ENCODE data around the gene ARHGAP44. TPM values are rescaled to one million over a fixed set of nuclear protein-coding genes. Genes with fewer than 3 reads are reported as not detected.
A peak's percentile ranks its signal among the peaks of the same experiment; 100 is the strongest.

ARHGAP44 gene
- total RNA-seq, 4 donors from 2014 or later, result 10.9 to 22.0 (median 18.7) TPM

- DNase-seq, result no peak
- no peaks in the 10 kb centered on the region for H3K9me3 ChIP-seq
- intact Hi-C loops (cut with DNase I), result no loop called here
- no peak for TF ChIP-seq POLR2A (IDR thresholded peaks at IDR 0.05)
- TF ChIP-seq CTCF (IDR thresholded peaks at IDR 0.05), result no peak
- H3K27me3 ChIP-seq, result no peaks in the 10 kb centered on the region
- peaks cover 41% of the 10 kb centered on the region in 2 donors for H3K36me3 ChIP-seq
- peak overlapping the region in 2 of 3 donors; percentile 63 to 82 for H3K27ac ChIP-seq
- 15% methylated on average over 21 of the region's 21 CpGs for WGBS, 2 donors
- H3K4me3 ChIP-seq (replicated peaks in 1 of 3), result peak overlapping the region; percentile 30 to 99 (median 45)
- peaks cover 12 to 15% of the 10 kb centered on the region in 2 donors for H3K4me1 ChIP-seq
Observed at GRCh38 chr17:13016881-13017654, 227.8 kb downstream of the ARHGAP44 start.

GRCh38 chr17:13017655-13018459 lies 228.6 kb downstream of the ARHGAP44 start, which contains the start of gene ELAC2:
Gene ELAC2, minus strand, starts transcription at chr17:13018027. Its CDS starts 80 bp downstream, at chr17:13017947.
- intact Hi-C loops (cut with DNase I), result no loop called here
- Histone ChIP-seq H3K9me3 (no peaks in the 10 kb centered on the region), H3K36me3 (peaks cover 33 to 34% of the 10 kb centered on the region in 2 donors), H3K27me3 (no peaks in the 10 kb centered on the region), H3K27ac (peak within 1 kb of the TSS; percentile 70 to 82 (median 75)), H3K4me1 (peaks cover 12 to 15% of the 10 kb centered on the region in 2 donors), H3K4me3 (replicated peaks in 1 of 3) (peak within 1 kb of the TSS; percentile 45 to 99 (median 65))
- 0 to 1% methylated on average over 15 to 41 of the region's 79 CpGs for WGBS, 2 donors
- peak; percentile 98 for DNase-seq
- peak in 1 of 2 donors; percentile 81 for TF ChIP-seq POLR2A (IDR thresholded peaks at IDR 0.05)
- TF ChIP-seq CTCF (IDR thresholded peaks at IDR 0.05), result peak in 2 of 6 experiments; percentile 14 to 28

GRCh38 chr17:13024016-13024415 lies 234.7 kb downstream of the ARHGAP44 start:
- DNase-seq, result no peak
- no peak overlapping the region for H3K4me3 ChIP-seq (replicated peaks in 1 of 3)
- TF ChIP-seq POLR2A (IDR thresholded peaks at IDR 0.05), result no peak
- no peaks in the 10 kb centered on the region for H3K4me1 ChIP-seq
- no peaks in the 10 kb centered on the region for H3K9me3 ChIP-seq
- no peaks in the 10 kb centered on the region for H3K36me3 ChIP-seq
- WGBS, 2 donors, result 63 to 71% methylated on average over 6 of the region's 6 CpGs
- intact Hi-C loops (cut with DNase I), result no loop called here
- H3K27me3 ChIP-seq, result no peaks in the 10 kb centered on the region
- H3K27ac ChIP-seq, result no peak overlapping the region

GRCh38 chr17:13024526-13025257 lies 235.4 kb downstream of the ARHGAP44 start:
- peak; percentile 64 to 100 (median 86) for TF ChIP-seq CTCF (IDR thresholded peaks at IDR 0.05)
- TF ChIP-seq POLR2A (IDR thresholded peaks at IDR 0.05), result no peak
- H3K27me3 ChIP-seq, result no peaks in the 10 kb centered on the region
- no peaks in the 10 kb centered on the region for H3K9me3 ChIP-seq
- no peaks in the 10 kb centered on the region for H3K4me1 ChIP-seq
- DNase-seq, result peak; percentile 65 to 69
- WGBS, 2 donors, result 31 to 37% methylated on average over 19 of the region's 19 CpGs
- H3K36me3 ChIP-seq, result no peaks in the 10 kb centered on the region
- no peak overlapping the region for H3K4me3 ChIP-seq (replicated peaks in 1 of 3)
- intact Hi-C loops (cut with DNase I), result no loop called here
- no peak overlapping the region for H3K27ac ChIP-seq

- no peaks in the 10 kb centered on the region for H3K4me1 ChIP-seq
Observed at GRCh38 chr17:13025258-13025627, 235.9 kb downstream of the ARHGAP44 start.

More at GRCh38 chr17:13025258-13025627, 235.9 kb downstream of the ARHGAP44 start:
- WGBS, 2 donors, result 81 to 82% methylated on average over 5 of the region's 5 CpGs
- intact Hi-C loops (cut with DNase I), result no loop called here
- DNase-seq, result no peak
- H3K4me3 ChIP-seq (replicated peaks in 1 of 3), result no peak overlapping the region
- H3K27ac ChIP-seq, result no peak overlapping the region
- H3K36me3 ChIP-seq, result no peaks in the 10 kb centered on the region
- H3K27me3 ChIP-seq, result no peaks in the 10 kb centered on the region
- TF ChIP-seq POLR2A (IDR thresholded peaks at IDR 0.05) (no peak), CTCF (IDR thresholded peaks at IDR 0.05) (no peak)
- no peaks in the 10 kb centered on the region for H3K9me3 ChIP-seq

Measured in thyroid gland (tissue), 4 donors.